Endothelial cell (in vitro differentiated cells): ENCODE measurements around the gene SELENOW. TPM values are rescaled to one million over a fixed set of nuclear protein-coding genes. Genes with fewer than 3 reads are reported as not detected.

Source experiments
- DNase-seq: peaks from one replicate; pipeline ENCODE4 v3.0.0; 2021; ENCODE audit warnings: low spot score
- H3K27ac Mint-ChIP-seq: one replicate; pipeline ENCODE4 v1.8.0; 2021; ENCODE audit warnings: mixed read lengths, inconsistent platforms; ENCODE audit not compliant: unreplicated experiment
- H3K27me3 Mint-ChIP-seq: one replicate; pipeline ENCODE4 v1.8.0; 2021; ENCODE audit warnings: mild to moderate bottlenecking, moderate library complexity, mixed read lengths, inconsistent platforms; ENCODE audit not compliant: unreplicated experiment
- H3K36me3 Mint-ChIP-seq: one replicate; pipeline ENCODE4 v1.8.0; 2021; ENCODE audit warnings: mild to moderate bottlenecking, low read depth, mixed read lengths, inconsistent platforms; ENCODE audit not compliant: unreplicated experiment
- H3K4me1 Mint-ChIP-seq: one replicate; pipeline ENCODE4 v1.8.0; 2021; ENCODE audit warnings: mild to moderate bottlenecking, mixed read lengths, inconsistent platforms; ENCODE audit not compliant: unreplicated experiment
- H3K4me3 Mint-ChIP-seq: one replicate; pipeline ENCODE4 v1.8.0; 2021; ENCODE audit warnings: mild to moderate bottlenecking, mixed read lengths, inconsistent platforms; ENCODE audit not compliant: unreplicated experiment
- H3K9me3 Mint-ChIP-seq: one replicate; pipeline ENCODE4 v1.8.0; 2021; ENCODE audit warnings: mixed read lengths, inconsistent platforms; ENCODE audit not compliant: unreplicated experiment
- total RNA-seq: library from RNA; stranded (reverse); fragmentation: NEBNext Ultra II Directional; extraction: Animal tissue kit (Norgen Biotek cat#: 25700); gene quantifications from one replicate; pipeline ENCODE4 v1.2.1, GENCODE V29; 2021; ENCODE audit not compliant: unreplicated experiment
- TF ChIP-seq, protein P1 (sequence below): fragments of 200-600 bp; sonication (generic); IDR thresholded peaks from one replicate; pipeline ENCODE4 v1.5.0; 2021; ENCODE audit warnings: antibody characterized with exemption; ENCODE audit not compliant: unreplicated experiment

SELENOW gene
- total RNA-seq, 1 donor from 2014 or later = 791 TPM

DNA sequence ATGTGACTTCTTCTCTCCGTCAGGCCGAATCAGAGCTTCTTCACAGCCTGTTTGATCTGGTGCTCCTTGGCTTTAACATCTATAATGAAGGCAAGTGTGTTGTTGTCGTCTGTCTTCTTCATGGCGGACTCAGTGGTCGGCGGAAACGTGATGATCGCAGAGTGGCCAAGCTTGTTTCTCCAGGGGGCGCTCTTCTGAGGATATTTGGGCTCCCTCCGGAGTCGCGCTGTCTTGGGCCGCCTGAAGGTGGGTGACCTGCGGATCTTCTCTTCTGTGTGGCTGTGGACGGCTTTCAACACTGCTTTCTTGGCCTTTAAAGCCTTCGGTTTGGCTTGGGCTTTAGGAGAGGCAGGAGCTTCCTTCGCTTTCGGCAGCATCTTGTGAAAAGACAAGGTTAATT, 16.0 kb downstream of the SELENOW start:
- Mint-ChIP-seq H3K9me3 (no peaks in the 10 kb centered on the region), H3K36me3 (no peaks in the 10 kb centered on the region), H3K4me3 (no peak overlapping the region), H3K4me1 (no peaks in the 10 kb centered on the region), H3K27me3 (peaks cover 3% of the 10 kb centered on the region), H3K27ac (no peak overlapping the region)
- no peak for DNase-seq
- TF ChIP-seq, protein P1, sequence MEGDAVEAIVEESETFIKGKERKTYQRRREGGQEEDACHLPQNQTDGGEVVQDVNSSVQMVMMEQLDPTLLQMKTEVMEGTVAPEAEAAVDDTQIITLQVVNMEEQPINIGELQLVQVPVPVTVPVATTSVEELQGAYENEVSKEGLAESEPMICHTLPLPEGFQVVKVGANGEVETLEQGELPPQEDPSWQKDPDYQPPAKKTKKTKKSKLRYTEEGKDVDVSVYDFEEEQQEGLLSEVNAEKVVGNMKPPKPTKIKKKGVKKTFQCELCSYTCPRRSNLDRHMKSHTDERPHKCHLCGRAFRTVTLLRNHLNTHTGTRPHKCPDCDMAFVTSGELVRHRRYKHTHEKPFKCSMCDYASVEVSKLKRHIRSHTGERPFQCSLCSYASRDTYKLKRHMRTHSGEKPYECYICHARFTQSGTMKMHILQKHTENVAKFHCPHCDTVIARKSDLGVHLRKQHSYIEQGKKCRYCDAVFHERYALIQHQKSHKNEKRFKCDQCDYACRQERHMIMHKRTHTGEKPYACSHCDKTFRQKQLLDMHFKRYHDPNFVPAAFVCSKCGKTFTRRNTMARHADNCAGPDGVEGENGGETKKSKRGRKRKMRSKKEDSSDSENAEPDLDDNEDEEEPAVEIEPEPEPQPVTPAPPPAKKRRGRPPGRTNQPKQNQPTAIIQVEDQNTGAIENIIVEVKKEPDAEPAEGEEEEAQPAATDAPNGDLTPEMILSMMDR = peak; percentile 16

DNA sequence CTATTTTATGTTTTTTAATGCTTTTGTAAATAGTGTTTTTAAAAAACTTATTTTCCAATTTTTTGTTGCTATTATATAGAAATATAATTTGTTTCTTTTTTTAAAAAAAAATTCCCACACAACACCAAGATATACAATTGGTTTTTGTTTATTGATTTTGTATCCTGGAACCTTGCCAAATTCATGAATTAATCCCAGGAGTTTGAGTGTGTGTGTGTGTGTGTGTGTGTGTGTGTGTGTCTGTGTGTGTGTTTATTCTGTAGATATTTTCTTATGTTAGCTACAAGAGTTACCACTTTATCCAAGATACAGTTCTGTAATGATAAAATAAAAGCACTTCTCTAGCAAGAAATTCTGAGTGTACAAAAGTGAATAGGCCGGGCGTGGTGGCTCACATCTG, 18.3 kb downstream of the SELENOW start:
- TF ChIP-seq, protein P1 = no peak
- peaks cover 3% of the 10 kb centered on the region for H3K27me3 Mint-ChIP-seq
- no peak overlapping the region for H3K4me3 Mint-ChIP-seq
- no peaks in the 10 kb centered on the region for H3K4me1 Mint-ChIP-seq
- no peaks in the 10 kb centered on the region for H3K9me3 Mint-ChIP-seq
- no peak overlapping the region for H3K27ac Mint-ChIP-seq
- DNase-seq = no peak
- H3K36me3 Mint-ChIP-seq = no peaks in the 10 kb centered on the region

DNA sequence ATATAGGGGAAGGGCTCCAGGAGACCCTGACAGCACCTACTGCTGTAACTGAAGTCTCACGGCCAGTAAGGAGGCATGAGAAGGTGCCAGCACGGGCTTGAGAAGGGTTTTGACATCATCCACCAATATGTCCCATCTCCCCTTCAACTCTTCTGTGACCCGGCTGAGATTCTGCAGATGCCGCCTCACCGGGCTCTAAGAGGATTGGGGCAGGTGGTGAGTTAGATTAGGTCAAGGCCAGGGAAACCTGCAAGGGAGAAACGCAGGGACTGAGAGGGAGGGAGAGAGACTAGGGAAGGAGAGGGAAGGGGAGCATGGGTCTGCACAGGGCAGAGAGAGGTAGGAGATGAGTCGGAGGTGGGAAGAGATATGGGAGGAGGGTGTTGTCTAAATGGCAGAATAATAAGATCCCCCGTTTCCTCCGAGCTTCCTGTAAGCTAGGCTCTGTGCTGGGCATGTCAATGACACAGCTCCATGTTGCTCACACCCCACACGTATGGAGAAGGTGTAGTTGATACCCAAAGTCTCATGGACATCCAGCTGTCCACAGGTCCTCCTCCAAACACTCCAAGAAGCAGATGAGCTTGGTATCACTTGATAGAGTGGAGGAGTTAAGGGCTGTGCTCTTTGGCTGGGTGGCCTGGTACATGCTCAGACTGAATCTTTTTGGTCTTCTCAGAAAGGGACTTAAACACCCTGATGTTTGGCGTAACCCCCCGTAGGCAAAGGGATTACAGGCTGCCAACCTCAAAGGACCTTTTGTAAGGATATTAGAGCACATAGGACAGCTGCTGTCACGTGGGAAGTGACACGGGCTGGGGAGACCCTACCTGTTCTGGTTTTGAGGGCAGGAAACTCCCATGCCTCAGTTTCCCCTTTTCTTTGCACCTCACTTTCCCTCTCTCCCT, 19.7 kb downstream of the SELENOW start:
- H3K27ac Mint-ChIP-seq = no peak overlapping the region
- H3K36me3 Mint-ChIP-seq = no peaks in the 10 kb centered on the region

DNA sequence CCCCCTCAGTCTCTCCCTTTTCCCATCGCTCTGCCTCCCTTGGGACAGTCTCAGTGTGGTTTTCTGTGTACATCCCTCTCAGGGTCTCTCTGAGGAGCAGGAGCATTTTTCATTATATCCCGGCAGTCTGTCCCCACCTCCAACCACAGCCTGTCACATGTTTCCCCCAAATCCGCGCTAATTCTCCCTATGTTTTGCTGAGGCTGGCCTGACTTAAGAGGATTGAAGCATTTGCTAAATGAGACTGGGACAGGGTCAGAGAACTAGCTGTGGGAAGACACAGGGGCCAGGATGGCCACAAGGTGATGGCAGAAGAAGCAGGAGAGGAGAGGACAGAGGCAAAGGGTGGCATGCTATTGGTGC, 20.4 kb downstream of the SELENOW start:
- DNase-seq = no peak
- Mint-ChIP-seq H3K9me3 (no peaks in the 10 kb centered on the region), H3K4me3 (no peak overlapping the region), H3K27ac (no peak overlapping the region), H3K36me3 (no peaks in the 10 kb centered on the region), H3K4me1 (no peaks in the 10 kb centered on the region), H3K27me3 (peaks cover 3% of the 10 kb centered on the region)
- TF ChIP-seq, protein P1 = no peak

More for the DNA sequence above, 19.7 kb downstream of the SELENOW start:
- Mint-ChIP-seq H3K27me3 (peaks cover 3% of the 10 kb centered on the region), H3K9me3 (no peaks in the 10 kb centered on the region), H3K4me3 (no peak overlapping the region), H3K4me1 (no peaks in the 10 kb centered on the region)
- TF ChIP-seq, protein P1 = no peak
- no peak for DNase-seq

DNA sequence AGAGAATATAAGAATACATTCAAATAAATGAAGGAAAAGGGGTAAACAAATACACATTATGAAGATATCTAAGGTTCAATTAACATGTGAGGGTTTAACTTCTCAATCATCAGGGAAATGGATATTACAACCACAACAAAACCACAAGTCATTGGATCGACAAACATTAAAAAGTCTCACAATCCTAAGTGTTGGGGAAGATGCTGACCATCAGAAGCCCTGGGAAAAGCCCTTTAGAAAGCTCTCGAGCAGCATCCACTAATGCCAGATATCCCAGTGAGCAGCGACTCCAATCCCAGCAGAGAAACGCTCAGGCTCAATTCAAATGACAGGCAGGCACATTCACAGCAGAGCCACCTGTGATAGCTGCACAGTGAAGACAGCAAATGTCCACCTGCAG, 22.8 kb downstream of the SELENOW start:
- peaks cover 3% of the 10 kb centered on the region for H3K27me3 Mint-ChIP-seq

More for the DNA sequence above, 22.8 kb downstream of the SELENOW start:
- Mint-ChIP-seq H3K27ac (no peak overlapping the region), H3K4me1 (no peaks in the 10 kb centered on the region), H3K36me3 (no peaks in the 10 kb centered on the region), H3K9me3 (no peaks in the 10 kb centered on the region), H3K4me3 (no peak overlapping the region)
- no peak for DNase-seq
- TF ChIP-seq, protein P1 = no peak
